H9 (cell line): Measurements from ENCODE around the gene RAD21L1. TPM values are rescaled to one million over a fixed set of nuclear protein-coding genes. Genes with fewer than 3 reads are reported as not detected.

Experiments used
- DNase-seq: peaks from one replicate; pipeline ENCODE4 v3.0.0-alpha.2; 2017
- H2AFZ ChIP-seq: one replicate; pipeline ENCODE4 v1.6.1; 2013; ENCODE audit warnings: mild to moderate bottlenecking, low read length, control low read depth, moderate library complexity
- H2AK5ac ChIP-seq: 2 replicates; pipeline ENCODE4 v1.6.1; 2013; ENCODE audit warnings: low read length, control low read depth, mixed read lengths; ENCODE audit not compliant: insufficient read length
- H2BK120ac ChIP-seq: one replicate; pipeline ENCODE4 v1.6.1; 2013; ENCODE audit warnings: low read depth, mild to moderate bottlenecking, low read length, control low read depth, inconsistent platforms; ENCODE audit not compliant: poor library complexity, severe bottlenecking
- H2BK12ac ChIP-seq: 2 replicates; pipeline ENCODE4 v1.6.1; 2013; ENCODE audit warnings: low read length, control low read depth, mixed read lengths, low read depth; ENCODE audit not compliant: insufficient read length
- H2BK15ac ChIP-seq: 2 replicates; pipeline ENCODE4 v1.6.1; 2013; ENCODE audit warnings: low read depth, low read length, control low read depth
- H2BK20ac ChIP-seq: one replicate; pipeline ENCODE4 v1.6.1; 2013; ENCODE audit warnings: low read depth, mild to moderate bottlenecking, low read length, control low read depth, inconsistent platforms; ENCODE audit not compliant: poor library complexity, severe bottlenecking
- H2BK5ac ChIP-seq: 2 replicates; pipeline ENCODE4 v1.6.1; 2013; ENCODE audit warnings: low read length, control low read depth, mixed read lengths; ENCODE audit not compliant: insufficient read length
- H3K14ac ChIP-seq: 2 replicates; pipeline ENCODE4 v1.6.1; 2013; ENCODE audit warnings: low read length, control low read depth; ENCODE audit not compliant: insufficient read depth
- H3K18ac ChIP-seq: 2 replicates; pipeline ENCODE4 v1.6.1; 2013; ENCODE audit warnings: low read depth, mild to moderate bottlenecking, mixed read lengths, low read length, control low read depth; ENCODE audit not compliant: insufficient read length
- H3K23ac ChIP-seq: 2 replicates; pipeline ENCODE4 v1.6.1; 2013; ENCODE audit warnings: low read length, control low read depth, mixed read lengths, low read depth; ENCODE audit not compliant: insufficient read length
- H3K23me2 ChIP-seq: 2 replicates; pipeline ENCODE4 v1.6.1; 2013; ENCODE audit warnings: low read depth, mild to moderate bottlenecking, mixed read lengths, low read length, control low read depth; ENCODE audit not compliant: insufficient read length, poor library complexity, severe bottlenecking
- H3K27ac ChIP-seq: 2 replicates; pipeline ENCODE4 v1.5.1; 2013; ENCODE audit warnings: low read length, control low read depth, mixed read lengths, low read depth; ENCODE audit not compliant: insufficient read length
- H3K27me3 ChIP-seq: 2 replicates; pipeline ENCODE4 v1.6.1; 2013; ENCODE audit warnings: low read length, control low read depth, inconsistent platforms; ENCODE audit not compliant: insufficient read depth
- H3K4ac ChIP-seq: 2 replicates; pipeline ENCODE4 v1.6.1; 2013; ENCODE audit warnings: low read depth, mild to moderate bottlenecking, control low read depth, inconsistent platforms, low read length, moderate library complexity
- H3K4me1 ChIP-seq: 2 replicates; pipeline ENCODE4 v1.6.1; 2013; ENCODE audit warnings: low read length, control low read depth, inconsistent platforms; ENCODE audit not compliant: insufficient read depth
- H3K4me2 ChIP-seq: 2 replicates; pipeline ENCODE4 v1.6.1; 2013; ENCODE audit warnings: low read length, control low read depth, mixed read lengths; ENCODE audit not compliant: insufficient read length, insufficient read depth
- H3K56ac ChIP-seq: 2 replicates; pipeline ENCODE4 v1.6.1; 2013; ENCODE audit warnings: low read depth, mild to moderate bottlenecking, mixed read lengths, low read length, control low read depth; ENCODE audit not compliant: insufficient read length
- H3K79me1 ChIP-seq: 2 replicates; pipeline ENCODE4 v1.6.1; 2013; ENCODE audit warnings: low read depth, mild to moderate bottlenecking, moderate library complexity, low read length, control low read depth, inconsistent platforms; ENCODE audit not compliant: insufficient read depth, poor library complexity, severe bottlenecking
- H3K79me2 ChIP-seq: 2 replicates; pipeline ENCODE4 v1.6.1; 2013; ENCODE audit warnings: low read length, control low read depth, inconsistent platforms; ENCODE audit not compliant: insufficient read depth
- H3K9ac ChIP-seq: 2 replicates; pipeline ENCODE4 v1.6.1; 2013; ENCODE audit warnings: low read length, control low read depth, mixed read lengths; ENCODE audit not compliant: insufficient read length; ENCODE audit errors: extremely low read depth
- H3K9me3 ChIP-seq: one replicate; pipeline ENCODE4 v1.6.1; 2013; ENCODE audit warnings: low read depth, low read length, inconsistent platforms; ENCODE audit not compliant: control insufficient read depth
- H3T11ph ChIP-seq: one replicate; pipeline ENCODE4 v1.6.1; 2013; ENCODE audit warnings: mild to moderate bottlenecking, low read length, control low read depth, inconsistent platforms
- H4K20me1 ChIP-seq: one replicate; pipeline ENCODE4 v1.6.1; 2013; ENCODE audit not compliant: control insufficient read depth, insufficient read length, insufficient read depth
- H4K5ac ChIP-seq: 2 replicates; pipeline ENCODE4 v1.6.1; 2013; ENCODE audit warnings: low read depth, mild to moderate bottlenecking, mixed read lengths, low read length, control low read depth; ENCODE audit not compliant: insufficient read length
- H4K8ac ChIP-seq: replicated peaks from 2 replicates; pipeline ENCODE4 v1.6.1; 2013; ENCODE audit warnings: low read length, control low read depth, mixed read lengths, low read depth; ENCODE audit not compliant: insufficient read length
- H4K91ac ChIP-seq: 2 replicates; pipeline ENCODE4 v1.6.1; 2013; ENCODE audit warnings: low read depth, mild to moderate bottlenecking, moderate library complexity, mixed read lengths, low read length, control low read depth; ENCODE audit not compliant: insufficient read length
- H3K27ac Mint-ChIP-seq, 3 experiments: 2 replicates in 2 of 3; 3 replicates in 1 of 3; pipeline ENCODE4 v1.8.0; 2020 to 2021; ENCODE audit warnings: mixed read lengths in 3 of 3, mild to moderate bottlenecking in 1 of 3, moderate library complexity in 1 of 3
- H3K27me3 Mint-ChIP-seq: 2 replicates; pipeline ENCODE4 v1.8.0; 2021; ENCODE audit warnings: low read depth, mild to moderate bottlenecking, moderate library complexity, mixed read lengths
- H3K36me3 Mint-ChIP-seq, 3 experiments: 2 replicates in 2 of 3; 3 replicates in 1 of 3; pipeline ENCODE4 v1.8.0; 2020 to 2021; ENCODE audit warnings: low read depth in 3 of 3, mixed read lengths in 3 of 3; ENCODE audit not compliant: insufficient read depth in 1 of 3
- H3K4me1 Mint-ChIP-seq, 2 experiments: 2 replicates each; pipeline ENCODE4 v1.8.0; 2020; ENCODE audit warnings: mixed read lengths in 2 of 2
- H3K4me3 Mint-ChIP-seq, 2 experiments: 2 replicates in 1 of 2; 3 replicates in 1 of 2; pipeline ENCODE4 v1.8.0; 2020 to 2021; ENCODE audit warnings: mild to moderate bottlenecking in 2 of 2, mixed read lengths in 2 of 2, moderate library complexity in 1 of 2
- H3K9me3 Mint-ChIP-seq, 2 experiments: 2 replicates in 1 of 2; 3 replicates in 1 of 2; pipeline ENCODE4 v1.8.0; 2020; ENCODE audit warnings: mild to moderate bottlenecking in 2 of 2, mixed read lengths in 2 of 2, moderate library complexity in 1 of 2
- CTCF ChIP-seq: fragments of 200-600 bp; sonication (generic); conservative IDR thresholded peaks from 3 replicates; pipeline ENCODE4 v1.8.0; 2021; ENCODE audit warnings: antibody characterized with exemption, mild to moderate bottlenecking
- WGBS: extraction: QIAGEN DNeasy Blood & Tissue Kit; methylation state at CpG from one replicate; pipeline ENCODE4 v1.1.7; 2013; ENCODE audit warnings: missing lambda C conversion rate, low lambda C conversion rate, mixed read lengths; ENCODE audit not compliant: insufficient read length; ENCODE audit errors: extremely low coverage; 5-methylcytosine and 5-hydroxymethylcytosine counted together
- total RNA-seq: library from RNA; stranded (reverse); gene quantifications from 2 replicates; pipeline ENCODE4 v1.2.1, GENCODE V29; 2021

RAD21L1 gene
- total RNA-seq, 1 experiment from 2014 or later = not detected

- Mint-ChIP-seq H3K27me3 (peaks cover 2% of the 10 kb centered on the region), H3K9me3 (no peaks in the 10 kb centered on the region), H3K4me3 (no peak overlapping the region), H3K27ac (peak overlapping the region in 1 of 3 experiments; percentile 34; a peak in 1 of 7 replicates), H3K36me3 (no peaks in the 10 kb centered on the region), H3K4me1 (peaks cover 0 to under 1% of the 10 kb centered on the region in 2 experiments; a peak in 1 of 4 replicates)
- Histone ChIP-seq H2BK120ac (no peak overlapping the region), H3K18ac (no peak overlapping the region), H4K20me1 (peaks cover 2% of the 10 kb centered on the region), H3K23ac (no peak overlapping the region), H4K5ac (no peak overlapping the region), H3K9ac (no peak overlapping the region), H3K4ac (no peak overlapping the region), H2BK15ac (no peak overlapping the region), H3K9me3 (no peaks in the 10 kb centered on the region), H3K14ac (no peak overlapping the region), H3K4me1 (no peaks in the 10 kb centered on the region), H3T11ph (no peak overlapping the region), H2AFZ (no peak overlapping the region), H3K27me3 (no peaks in the 10 kb centered on the region), H2AK5ac (no peak overlapping the region), H2BK5ac (no peak overlapping the region), H3K79me1 (no peaks in the 10 kb centered on the region), H2BK12ac (no peak overlapping the region), H2BK20ac (no peak overlapping the region), H3K27ac (no peak overlapping the region), H4K91ac (no peak overlapping the region), H4K8ac (no peak overlapping the region), H3K23me2 (no peaks in the 10 kb centered on the region), H3K4me2 (no peak overlapping the region), H3K56ac (no peak overlapping the region), H3K79me2 (no peaks in the 10 kb centered on the region)
- WGBS = no CpG with 5 or more reads among the region's 2 CpGs
- no peak for DNase-seq
- TF ChIP-seq CTCF = no peak
These were observed 47.5 kb downstream of the RAD21L1 start for GRCh38 chr20:1273366-1273765.
